Neural progenitor cell (in vitro differentiated cells): ENCODE results near the gene CNOT1.

Experiments
- EZH2 ChIP-seq: fragments of 200-600 bp; sonication (generic); IDR thresholded peaks from 2 replicates; pipeline ENCODE4 v1.6.1; 2017; ENCODE audit warnings: antibody characterized with exemption, mild to moderate bottlenecking, moderate library complexity
- EZH2phosphoT487 ChIP-seq: fragments of 200-600 bp; sonication (generic); IDR thresholded peaks from 2 replicates; pipeline ENCODE4 v1.6.1; 2017; ENCODE audit warnings: antibody characterized with exemption
- TF ChIP-seq, protein P1 (sequence below): fragments of 200-600 bp; sonication (generic); IDR thresholded peaks from 2 replicates; pipeline ENCODE4 v1.5.1; 2017; ENCODE audit warnings: antibody characterized with exemption, mild to moderate bottlenecking

- TF ChIP-seq, protein P1, sequence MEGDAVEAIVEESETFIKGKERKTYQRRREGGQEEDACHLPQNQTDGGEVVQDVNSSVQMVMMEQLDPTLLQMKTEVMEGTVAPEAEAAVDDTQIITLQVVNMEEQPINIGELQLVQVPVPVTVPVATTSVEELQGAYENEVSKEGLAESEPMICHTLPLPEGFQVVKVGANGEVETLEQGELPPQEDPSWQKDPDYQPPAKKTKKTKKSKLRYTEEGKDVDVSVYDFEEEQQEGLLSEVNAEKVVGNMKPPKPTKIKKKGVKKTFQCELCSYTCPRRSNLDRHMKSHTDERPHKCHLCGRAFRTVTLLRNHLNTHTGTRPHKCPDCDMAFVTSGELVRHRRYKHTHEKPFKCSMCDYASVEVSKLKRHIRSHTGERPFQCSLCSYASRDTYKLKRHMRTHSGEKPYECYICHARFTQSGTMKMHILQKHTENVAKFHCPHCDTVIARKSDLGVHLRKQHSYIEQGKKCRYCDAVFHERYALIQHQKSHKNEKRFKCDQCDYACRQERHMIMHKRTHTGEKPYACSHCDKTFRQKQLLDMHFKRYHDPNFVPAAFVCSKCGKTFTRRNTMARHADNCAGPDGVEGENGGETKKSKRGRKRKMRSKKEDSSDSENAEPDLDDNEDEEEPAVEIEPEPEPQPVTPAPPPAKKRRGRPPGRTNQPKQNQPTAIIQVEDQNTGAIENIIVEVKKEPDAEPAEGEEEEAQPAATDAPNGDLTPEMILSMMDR = no peak
- TF ChIP-seq EZH2 (no peak), EZH2phosphoT487 (no peak)
These were observed 95.7 kb downstream of the CNOT1 start for GRCh38 chr16:58533751-58534470.
